ENCODE results near the gene THYN1.

THYN1 gene

DNA sequence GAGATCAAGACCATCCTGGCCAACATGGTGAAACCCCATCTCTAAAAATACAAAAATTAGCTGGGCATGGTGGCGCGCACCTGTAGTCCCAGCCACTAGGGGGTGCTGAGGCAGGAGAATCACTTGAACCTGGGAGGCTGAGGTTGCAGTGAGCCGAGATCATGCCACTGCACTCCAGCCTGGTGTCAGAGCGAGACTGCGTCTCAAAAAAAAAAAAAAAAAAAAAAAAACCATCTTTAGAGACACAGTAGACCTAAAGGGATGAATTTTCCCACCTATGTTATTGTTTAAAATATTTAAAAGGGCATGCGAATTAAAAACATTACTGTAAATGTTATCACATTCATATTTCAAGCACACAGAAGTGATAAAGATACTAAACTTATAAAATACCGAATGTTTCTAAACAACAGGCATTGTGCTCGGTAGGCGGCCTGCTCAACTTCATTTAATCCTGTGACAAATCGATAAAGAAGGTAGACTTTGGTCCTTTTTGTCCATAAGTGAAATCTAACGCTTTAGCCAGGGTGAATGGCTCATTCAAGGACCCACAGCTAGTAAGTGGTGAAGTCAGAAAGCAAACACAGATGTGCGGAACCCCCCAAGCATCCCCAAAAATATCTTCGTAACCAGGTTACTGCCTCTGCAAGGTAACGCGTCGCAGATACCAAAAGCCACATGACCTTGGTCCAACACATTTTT, 45.5 kb downstream of the THYN1 start:
- DNase-seq: no peak

DNA sequence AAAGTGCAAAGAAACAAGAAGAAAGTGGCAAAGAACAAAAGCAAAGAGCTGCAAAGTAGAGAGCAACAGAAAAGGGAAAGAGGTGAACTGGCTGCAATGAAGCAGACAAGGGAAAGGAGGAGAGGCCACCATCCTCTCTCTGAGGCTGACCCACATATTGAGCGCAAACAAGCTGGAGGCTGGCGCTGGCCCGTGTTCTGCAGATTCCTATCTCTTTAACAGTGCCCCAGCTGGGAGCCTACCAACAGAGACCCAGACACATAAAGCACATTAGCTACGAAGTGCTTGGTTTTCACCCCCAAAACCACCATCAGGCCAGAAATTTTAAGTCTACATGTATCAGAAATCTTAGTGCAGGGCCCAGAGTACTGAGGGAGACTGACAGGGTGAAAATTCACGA, 47.0 kb downstream of the THYN1 start:
- no peak for DNase-seq

DNA sequence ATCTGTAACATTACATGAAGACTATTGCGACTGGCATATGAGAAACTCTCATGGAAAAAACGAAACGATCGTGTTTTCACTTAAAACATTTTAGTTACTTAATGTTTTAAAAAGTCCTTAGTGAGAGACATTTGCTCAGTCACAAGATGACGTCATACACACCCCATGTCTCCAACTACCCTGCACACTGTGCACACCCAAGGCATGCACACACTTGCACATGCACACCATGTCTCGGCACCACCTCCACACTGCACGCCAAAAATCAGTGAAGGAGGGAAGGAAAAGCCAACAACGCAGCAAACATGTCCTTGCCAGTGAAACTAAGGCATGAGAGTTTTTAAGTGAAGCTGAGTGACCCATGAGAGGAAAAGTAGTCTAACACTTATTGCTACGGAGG, 47.4 kb downstream of the THYN1 start:
- no peak for DNase-seq

DNA sequence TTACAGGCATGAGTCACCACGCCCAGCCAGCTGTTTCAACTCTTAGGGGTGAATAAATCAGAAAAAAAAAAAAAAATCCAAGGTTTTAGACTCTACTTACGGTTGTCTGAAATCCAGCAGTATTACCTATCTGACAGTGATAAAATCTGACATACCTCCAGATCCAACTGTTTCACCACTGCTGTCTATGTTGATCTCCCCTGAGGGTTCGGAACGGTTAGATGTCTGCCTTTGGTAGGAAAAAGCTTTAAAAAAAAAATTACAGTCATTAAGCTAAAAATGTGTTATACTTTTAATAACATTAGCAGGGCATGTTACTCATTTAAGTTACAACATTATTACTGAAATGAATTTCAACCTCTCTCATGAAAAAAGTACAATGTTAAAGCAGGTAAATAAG, 50.5 kb downstream of the THYN1 start:
- DNase-seq: no peak

DNA sequence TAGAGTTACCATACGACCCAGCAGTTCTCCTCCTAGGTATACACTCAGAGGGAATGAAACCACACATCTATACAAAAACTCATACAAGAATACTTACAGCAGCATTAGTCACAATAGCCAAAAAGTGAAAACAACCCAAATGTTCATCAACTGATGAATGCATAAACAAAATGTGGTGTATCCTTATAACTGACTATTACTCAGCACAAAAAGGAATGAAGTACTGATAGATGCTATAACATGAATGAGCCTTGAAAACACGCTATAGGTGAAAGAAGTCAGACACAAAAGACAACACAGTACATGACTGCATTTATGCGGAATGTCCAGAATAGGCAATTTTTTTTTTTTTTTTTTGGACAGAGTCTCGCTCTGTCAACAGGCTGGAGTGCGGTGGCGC, 52.5 kb downstream of the THYN1 start:
- no peak for DNase-seq

DNA sequence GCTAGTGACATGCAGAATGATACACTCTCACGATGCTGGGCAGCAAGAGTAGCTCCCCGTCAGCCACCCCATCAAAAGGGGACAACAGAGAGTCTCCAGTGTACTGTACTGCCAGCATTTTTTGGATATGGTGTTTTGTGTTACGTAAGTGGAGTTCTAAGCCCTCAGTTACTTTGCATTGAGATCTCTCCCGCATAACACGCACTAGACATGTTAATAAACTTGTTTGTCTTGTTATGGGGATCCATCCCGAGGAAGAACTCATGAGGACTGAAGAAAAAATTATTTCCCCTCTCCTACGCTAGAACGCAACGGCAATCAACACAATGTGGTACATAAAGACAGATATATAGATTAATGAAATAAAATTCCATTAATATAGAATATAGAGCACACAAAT, 53.6 kb downstream of the THYN1 start:
- no peak for DNase-seq
